GM23338 (cell line): ENCODE data around the gene DCLK1.

Experiments used
- CREB1 ChIP-seq: fragments of 250-450 bp; sonication (Bioruptor Pico); IDR thresholded peaks from 2 replicates; pipeline ENCODE4 v1.5.0; 2020; ENCODE audit warnings: low read depth, mild to moderate bottlenecking, moderate library complexity
- CTCF ChIP-seq, 2 experiments: fragments of 200-600 bp in 1 of 2; sonication (generic) in 1 of 2; conservative IDR thresholded peaks; 2 replicates each; pipeline versions ENCODE4 v1.5.1 to v1.6.1; 2016 to 2017; ENCODE audit warnings: antibody characterized with exemption in 2 of 2, low read depth in 2 of 2, mild to moderate bottlenecking in 2 of 2, moderate library complexity in 1 of 2
- ETS1 ChIP-seq: IDR thresholded peaks from 2 replicates; pipeline ENCODE4 v1.6.1; 2016; ENCODE audit warnings: antibody characterized with exemption
- EZH2 ChIP-seq: fragments of 200-600 bp; sonication (generic); IDR thresholded peaks from one replicate; pipeline ENCODE4 v1.8.0; 2017; ENCODE audit warnings: antibody characterized with exemption, mild to moderate bottlenecking, low read depth; ENCODE audit not compliant: unreplicated experiment
- EZH2phosphoT487 ChIP-seq: fragments of 200-600 bp; sonication (generic); IDR thresholded peaks from one replicate; pipeline ENCODE4 v1.8.1; 2018; ENCODE audit warnings: antibody characterized with exemption; ENCODE audit not compliant: unreplicated experiment
- JUNB ChIP-seq: IDR thresholded peaks from one replicate; pipeline ENCODE4 v1.6.1; 2016; ENCODE audit warnings: antibody characterized with exemption; ENCODE audit not compliant: unreplicated experiment
- NANOG ChIP-seq: IDR thresholded peaks from 2 replicates; pipeline ENCODE4 v1.6.1; 2016; ENCODE audit warnings: antibody characterized with exemption, borderline replicate concordance
- POLR2AphosphoS5 ChIP-seq: IDR thresholded peaks from 2 replicates; pipeline ENCODE4 v1.6.1; 2016; ENCODE audit warnings: antibody characterized with exemption, low read depth
- REST ChIP-seq: IDR thresholded peaks from one replicate; pipeline ENCODE4 v1.6.1; 2018; ENCODE audit warnings: antibody characterized with exemption; ENCODE audit not compliant: unreplicated experiment
- STAT1 ChIP-seq: IDR thresholded peaks from one replicate; pipeline ENCODE4 v1.6.1; 2016; ENCODE audit warnings: antibody characterized with exemption; ENCODE audit not compliant: unreplicated experiment
- ZNF114 ChIP-seq: fragments of 250-450 bp; sonication (Bioruptor Pico); IDR thresholded peaks from 2 replicates; pipeline ENCODE4 v1.5.0; 2020; ENCODE audit warnings: mild to moderate bottlenecking, moderate library complexity

- TF ChIP-seq EZH2 (no peak), CTCF (conservative IDR thresholded peaks at IDR 0.05; ENCODE audit: low read depth in 2 of 2) (no peak), POLR2AphosphoS5 (no peak), EZH2phosphoT487 (no peak), CREB1 (no peak), JUNB (no peak), REST (no peak), ETS1 (no peak), ZNF114 (no peak), NANOG (no peak), STAT1 (no peak)
Observed at GRCh38 chr13:35797991-35798390, 333.2 kb downstream of the DCLK1 start.
